Fibroblast of pulmonary artery (primary cell): ENCODE results near the gene DPM1.
A peak's percentile ranks its signal among the peaks of the same experiment; 100 is the strongest.

Experiments used
- DNase-seq: peaks from one replicate; pipeline ENCODE4 v3.0.0-alpha.2; 2010; ENCODE audit warnings: low read depth
- H3K4me3 ChIP-seq: replicated peaks from 2 replicates; pipeline ENCODE4 v1.5.1; 2011; ENCODE audit warnings: low read depth, mild to moderate bottlenecking, control low read depth, low read length, moderate library complexity
- TF ChIP-seq, protein P1 (sequence below): IDR thresholded peaks from 2 replicates; pipeline ENCODE4 v1.5.1; 2011; ENCODE audit warnings: mild to moderate bottlenecking, control low read depth, low read length, inconsistent platforms; ENCODE audit errors: missing control alignments

The DPM1 gene

DNA sequence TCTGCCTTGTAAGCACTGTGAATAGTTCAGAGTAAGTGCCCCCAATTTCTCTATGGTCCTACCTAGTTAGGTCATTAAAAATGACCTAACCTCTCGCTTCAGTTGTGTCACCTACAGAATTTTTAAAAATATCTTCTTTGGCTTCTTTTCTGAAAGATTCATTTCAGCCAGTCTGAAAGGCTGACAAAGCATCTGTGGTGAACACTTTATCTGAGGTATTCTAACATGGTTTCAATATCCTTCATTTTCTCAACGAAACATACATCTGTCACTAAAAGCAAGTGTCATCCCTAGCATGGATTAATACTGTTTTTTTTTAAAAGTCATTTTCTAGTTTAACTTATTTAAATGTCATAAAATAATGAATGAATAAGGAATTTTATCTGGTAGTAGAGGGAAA, 5.1 kb downstream of the DPM1 start:
- DNase-seq: no peak
- H3K4me3 ChIP-seq: no peak overlapping the region
- TF ChIP-seq, protein P1, sequence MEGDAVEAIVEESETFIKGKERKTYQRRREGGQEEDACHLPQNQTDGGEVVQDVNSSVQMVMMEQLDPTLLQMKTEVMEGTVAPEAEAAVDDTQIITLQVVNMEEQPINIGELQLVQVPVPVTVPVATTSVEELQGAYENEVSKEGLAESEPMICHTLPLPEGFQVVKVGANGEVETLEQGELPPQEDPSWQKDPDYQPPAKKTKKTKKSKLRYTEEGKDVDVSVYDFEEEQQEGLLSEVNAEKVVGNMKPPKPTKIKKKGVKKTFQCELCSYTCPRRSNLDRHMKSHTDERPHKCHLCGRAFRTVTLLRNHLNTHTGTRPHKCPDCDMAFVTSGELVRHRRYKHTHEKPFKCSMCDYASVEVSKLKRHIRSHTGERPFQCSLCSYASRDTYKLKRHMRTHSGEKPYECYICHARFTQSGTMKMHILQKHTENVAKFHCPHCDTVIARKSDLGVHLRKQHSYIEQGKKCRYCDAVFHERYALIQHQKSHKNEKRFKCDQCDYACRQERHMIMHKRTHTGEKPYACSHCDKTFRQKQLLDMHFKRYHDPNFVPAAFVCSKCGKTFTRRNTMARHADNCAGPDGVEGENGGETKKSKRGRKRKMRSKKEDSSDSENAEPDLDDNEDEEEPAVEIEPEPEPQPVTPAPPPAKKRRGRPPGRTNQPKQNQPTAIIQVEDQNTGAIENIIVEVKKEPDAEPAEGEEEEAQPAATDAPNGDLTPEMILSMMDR: no peak

DNA sequence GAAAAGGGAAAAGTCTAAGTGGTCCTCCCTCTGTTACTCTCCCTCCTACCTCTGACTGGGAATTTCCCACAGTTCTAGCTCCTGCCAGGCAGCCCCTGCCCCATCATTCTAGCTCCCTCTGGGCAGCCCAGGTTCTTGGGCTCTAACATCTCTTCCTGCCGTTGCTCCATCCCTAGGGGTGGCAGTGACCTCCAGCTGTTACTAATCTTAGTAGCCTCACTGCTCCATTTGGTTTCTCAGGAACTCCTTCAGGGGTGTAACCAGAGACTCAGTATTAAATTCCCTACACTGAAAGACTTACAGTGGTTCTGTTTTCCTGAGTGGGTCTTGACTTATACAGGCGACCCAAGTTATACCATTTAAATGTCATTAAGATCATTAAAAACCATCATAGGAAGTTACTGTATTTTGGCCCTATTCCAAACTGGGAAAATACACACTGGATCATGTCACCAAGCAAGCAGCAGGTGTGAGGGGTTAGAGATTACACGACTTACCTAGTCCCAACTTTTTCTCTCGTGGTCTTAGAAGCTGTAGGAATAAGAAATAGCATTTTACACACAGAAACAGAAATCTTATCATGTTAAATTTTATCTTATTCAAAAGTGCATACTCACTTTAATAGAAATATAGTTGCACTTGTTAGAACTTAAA, 10.1 kb downstream of the DPM1 start:
- DNase-seq: no peak
- TF ChIP-seq, protein P1: no peak
- no peak overlapping the region for H3K4me3 ChIP-seq

DNA sequence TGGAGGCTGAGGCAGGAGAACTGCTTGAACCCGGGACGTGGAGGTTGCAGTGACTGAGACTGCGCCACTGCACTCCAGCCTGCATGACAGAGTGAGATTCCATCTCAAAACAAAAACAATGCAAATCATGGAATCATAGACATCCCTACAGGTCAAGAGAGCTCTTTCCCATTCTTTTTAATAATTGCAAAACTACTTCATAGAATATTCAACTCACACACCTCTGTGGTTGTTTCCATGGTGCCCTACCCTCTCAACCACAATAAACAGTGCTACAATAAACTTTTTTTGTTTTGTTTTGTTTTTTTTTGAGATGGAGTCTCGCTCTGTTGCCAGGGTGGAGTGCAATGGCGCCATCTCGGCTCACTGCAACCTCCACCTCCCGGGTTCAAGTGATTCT, 15.3 kb downstream of the DPM1 start:
- TF ChIP-seq, protein P1: no peak

DNA sequence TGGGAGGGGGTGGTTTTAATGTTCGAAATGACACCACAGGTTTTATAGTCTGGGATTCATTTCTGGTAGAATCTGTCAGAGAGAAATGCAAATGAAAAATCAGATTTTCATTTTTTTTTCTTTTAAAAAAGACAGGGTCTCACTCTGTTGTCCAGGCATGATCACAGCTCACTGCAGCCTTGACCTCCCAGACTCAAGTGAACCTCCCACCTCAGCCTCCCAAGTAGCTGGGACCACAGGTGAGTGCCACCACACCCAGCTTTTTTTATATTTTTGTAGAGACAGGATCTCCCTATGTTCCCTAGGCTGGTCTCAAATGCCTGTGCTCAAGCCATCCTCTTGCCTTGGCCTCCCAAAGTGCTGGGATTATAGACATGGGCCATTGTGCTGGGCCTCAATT, 24.7 kb downstream of the DPM1 start:
- no peak overlapping the region for H3K4me3 ChIP-seq
- TF ChIP-seq, protein P1: no peak
- DNase-seq: no peak

More for the DNA sequence above, 15.3 kb downstream of the DPM1 start:
- DNase-seq: no peak
- H3K4me3 ChIP-seq: no peak overlapping the region

DNA sequence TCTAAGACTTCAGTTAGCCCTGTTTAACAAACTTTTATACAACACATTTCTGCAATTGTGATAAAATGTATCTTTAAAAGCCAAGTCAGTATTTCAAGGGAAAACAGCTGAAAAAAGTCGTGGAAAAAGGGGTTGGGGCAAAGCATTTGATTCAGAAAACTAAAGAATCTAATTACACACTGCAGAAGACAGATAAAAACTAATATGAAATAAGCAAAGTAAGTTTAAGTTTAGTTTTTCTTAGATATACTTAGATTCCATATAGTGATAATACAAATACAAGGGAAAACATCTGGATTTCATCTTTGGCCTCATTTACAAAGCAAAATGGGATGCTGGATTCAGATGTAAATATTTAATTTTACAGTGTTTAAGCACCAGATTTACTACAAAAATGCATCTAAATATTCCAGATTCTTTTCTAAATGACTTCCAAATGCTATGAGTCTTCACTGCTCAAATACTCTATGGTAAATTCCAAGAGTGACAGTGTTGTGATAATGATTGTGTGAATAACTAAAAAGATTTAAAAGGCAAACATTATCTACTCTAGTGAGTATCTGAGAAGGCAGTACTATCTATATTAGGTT, 25.5 kb downstream of the DPM1 start:
- TF ChIP-seq, protein P1: no peak
- H3K4me3 ChIP-seq: no peak overlapping the region
- no peak for DNase-seq

DNA sequence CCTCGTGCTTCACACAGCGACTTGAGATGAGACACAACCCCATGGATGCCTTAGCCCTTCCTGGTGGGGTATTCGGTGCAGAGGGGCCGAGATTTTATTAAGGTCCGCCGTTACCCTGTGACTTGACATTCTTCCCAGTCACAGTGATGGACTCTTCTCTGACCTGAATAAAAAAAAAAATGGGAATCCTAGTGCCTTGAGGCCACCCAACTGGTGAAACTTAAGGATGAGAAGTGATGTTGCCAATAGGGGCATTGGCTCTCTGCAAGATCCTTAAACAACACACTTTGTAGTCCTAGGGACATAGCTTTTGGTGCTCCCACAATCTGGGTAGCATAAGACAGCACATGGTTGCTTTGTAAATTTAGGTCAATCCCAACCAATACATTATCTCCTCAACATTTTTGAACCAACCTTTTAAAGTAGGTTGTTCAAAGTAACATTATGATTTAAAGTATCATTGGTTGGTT, 26.3 kb downstream of the DPM1 start:
- TF ChIP-seq, protein P1: no peak
- peak overlapping the region; percentile 84 for H3K4me3 ChIP-seq
- no peak for DNase-seq
